Stimulated activated CD4-positive, alpha-beta T cell treated with anti-CD3 and anti-CD28 coated beads, Interleukin-12 subunit alpha, Interleukin-12 subunit beta, amount 100 ng/mL, for 48 hours (primary cell): ENCODE measurements around the gene TPCN1.
"Not testable (repeated sequence)": the region's sequence is repeated elsewhere in the genome, so short reads cannot be mapped to it uniquely, and the experiment has no call there.

Experiments
- DNase-seq, 3 donors: peaks; one replicate each; pipeline ENCODE4 v3.0.0-alpha.2; 2020; ENCODE audit warnings: low read depth in 2 of 3, low spot score in 1 of 3

The TPCN1 gene

DNA sequence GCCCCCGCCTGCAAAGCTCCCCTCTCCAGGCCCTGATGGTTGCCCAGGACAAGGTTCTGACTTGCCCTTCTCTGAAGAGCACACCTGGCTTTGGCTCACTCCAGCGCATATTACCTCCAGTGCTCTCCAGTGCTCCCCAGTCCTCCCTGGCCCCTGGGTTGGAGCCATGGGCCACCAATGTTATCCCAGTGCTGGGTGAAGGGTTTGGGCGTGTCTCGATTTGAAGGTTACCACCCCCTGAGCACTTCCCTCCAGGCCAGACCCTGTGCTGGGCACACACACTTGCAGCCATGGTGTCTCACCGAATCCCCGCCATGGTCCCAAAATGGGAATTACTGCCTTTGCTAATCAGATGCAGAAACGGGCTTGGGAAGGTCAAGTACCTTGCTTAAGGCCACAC, 24.7 kb upstream of the TPCN1 start:
- DNase-seq, result no peak

DNA sequence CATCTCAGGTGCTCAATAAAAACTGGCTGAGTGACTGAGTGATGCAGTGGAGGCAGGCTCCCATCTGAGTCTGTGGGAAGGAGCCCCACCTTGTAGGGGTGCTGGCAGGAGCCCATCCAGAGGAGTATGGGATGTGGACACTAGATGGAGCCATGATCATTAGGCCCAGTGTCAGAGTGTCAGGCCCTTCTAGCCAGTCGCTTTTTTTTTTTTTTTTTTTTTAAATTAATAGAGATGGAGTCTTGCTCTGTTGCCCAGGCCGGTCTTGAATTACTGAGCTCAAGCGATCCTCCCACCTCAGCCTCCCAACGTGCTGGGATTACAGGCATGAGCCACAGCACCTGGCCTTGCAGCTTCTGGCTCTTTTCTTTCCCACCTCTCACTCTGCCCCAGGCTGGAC, 24.3 kb upstream of the TPCN1 start:
- DNase-seq, result peak in 2 of 3 donors; percentile 42 to 55

DNA sequence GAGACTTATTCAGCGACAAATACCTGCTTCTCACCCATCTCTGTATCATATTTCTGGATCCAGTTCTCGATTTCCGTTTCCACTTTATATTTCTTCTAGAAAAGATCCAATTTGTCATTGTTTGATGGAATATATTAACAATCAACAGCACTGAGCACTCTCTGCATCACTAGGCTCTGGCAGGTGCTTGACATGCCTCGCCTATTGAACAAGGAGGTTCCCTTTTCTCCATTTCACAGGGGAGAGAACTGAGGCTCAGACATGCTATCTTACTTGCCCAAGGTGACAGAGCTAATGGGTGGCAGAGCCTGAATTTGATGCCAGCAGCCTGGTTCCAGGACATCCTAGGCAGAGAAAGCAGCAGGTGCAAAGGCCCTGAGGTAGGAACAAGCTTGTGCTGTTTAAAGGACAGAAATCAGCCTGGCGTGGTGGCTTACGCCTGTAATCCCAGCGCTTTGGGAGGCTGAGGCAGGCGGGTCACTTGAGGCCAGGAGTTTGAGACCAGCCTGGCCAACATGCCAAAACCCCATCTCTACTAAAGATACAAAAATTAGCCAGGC, 23.7 kb upstream of the TPCN1 start:
- DNase-seq, result no peak

DNA sequence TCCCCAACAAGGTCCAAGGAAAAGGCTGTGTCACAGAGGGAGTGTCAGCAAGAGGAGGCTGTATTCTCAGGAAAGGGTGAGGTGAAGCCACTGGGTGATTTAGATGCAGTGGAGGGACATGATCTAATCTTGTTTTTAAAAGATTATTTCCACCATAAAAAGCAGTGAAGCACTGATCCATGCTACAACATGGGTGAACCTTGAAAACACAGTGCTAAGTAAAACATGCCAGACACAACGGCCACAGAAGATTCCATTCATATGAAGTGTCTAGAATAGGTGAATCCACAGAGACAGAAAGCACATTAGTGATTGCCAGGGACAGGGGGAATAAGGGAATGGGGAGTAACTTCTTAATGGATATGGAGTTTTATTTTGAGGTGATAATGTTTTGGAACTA, 23.0 kb upstream of the TPCN1 start:
- no peak for DNase-seq

DNA sequence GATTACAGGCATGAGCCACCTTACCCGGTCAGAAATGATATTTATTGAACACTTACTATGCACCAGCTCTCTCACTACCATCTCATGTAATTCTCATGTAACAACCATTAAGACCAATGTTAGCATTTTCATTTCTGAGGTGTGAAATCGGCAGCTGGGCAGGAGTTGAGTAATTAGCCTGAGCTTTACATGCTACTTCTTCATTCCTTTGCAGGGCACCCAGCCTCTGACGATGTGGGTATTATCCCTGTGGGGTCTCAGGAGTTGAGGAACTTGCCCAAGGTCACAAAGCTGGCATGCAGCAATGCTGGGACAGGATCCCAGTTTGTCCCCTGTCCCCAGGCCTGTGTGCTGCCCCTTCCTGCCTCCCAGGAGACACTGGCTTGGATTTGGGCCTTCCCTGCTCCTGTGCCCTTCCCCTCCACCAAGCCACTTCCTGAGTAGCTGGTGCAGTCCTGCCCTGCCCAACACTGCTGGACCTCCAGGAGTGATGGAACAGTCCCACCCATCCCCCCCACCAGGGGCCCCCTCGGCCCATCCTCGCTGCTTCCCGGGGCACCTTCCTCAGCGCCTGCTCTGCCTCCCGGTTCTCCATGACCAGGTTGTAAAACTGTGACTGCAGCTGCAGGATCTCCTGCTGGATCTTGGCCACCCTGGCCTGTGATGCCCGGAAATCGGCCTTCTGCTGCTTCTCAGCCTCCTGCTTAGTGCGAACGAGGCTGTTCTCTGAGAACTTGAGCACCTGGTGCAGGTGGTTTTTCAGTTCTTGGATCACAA, 21.1 kb upstream of the TPCN1 start:
- no peak for DNase-seq

DNA sequence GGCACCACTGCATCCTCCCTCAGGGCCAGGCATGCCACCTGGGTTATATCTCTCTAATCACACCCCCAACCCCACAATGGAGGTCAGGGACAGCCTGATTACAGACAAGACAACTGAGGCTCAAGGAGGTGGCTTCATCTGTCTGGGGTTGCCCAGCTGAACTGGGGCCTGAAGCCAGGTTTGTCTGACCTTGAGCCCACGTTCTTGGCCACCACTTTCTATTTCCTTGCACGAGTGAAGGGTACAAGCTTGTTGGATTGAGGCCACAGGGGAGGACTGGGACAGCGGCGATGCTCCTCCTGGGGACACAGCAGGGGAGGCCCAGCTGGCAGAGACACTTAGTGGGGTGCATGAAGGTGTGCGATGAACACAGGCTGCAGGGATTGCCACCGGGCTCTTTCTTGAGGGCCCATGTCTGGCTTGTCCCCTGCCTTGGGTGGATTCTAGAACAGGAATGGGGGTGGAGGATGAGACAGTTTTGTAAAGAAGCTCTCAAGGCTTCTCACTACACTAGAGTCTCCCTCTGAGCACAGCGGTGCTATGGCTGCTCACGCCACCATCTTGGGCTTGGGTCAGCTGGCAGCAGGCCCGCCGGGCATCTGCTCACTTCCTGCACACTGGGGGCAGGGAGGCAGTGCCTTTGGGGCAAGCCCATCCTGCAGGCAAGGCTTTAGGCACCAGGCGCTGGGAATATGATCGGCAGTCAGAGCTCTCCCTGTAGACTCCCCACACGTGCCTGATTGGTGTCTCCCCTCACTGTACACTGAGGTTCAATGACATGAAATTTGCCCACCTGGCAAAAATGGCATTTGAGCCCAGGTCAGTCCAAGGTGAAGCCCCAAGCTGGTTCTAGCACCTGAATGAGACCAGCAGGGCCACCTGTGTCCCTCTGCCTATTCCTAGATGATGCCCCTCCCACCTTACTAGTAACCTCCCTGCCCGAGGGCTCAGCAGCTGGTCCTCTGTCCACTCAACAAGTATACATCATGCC, 19.8 kb upstream of the TPCN1 start:
- DNase-seq, result no peak

DNA sequence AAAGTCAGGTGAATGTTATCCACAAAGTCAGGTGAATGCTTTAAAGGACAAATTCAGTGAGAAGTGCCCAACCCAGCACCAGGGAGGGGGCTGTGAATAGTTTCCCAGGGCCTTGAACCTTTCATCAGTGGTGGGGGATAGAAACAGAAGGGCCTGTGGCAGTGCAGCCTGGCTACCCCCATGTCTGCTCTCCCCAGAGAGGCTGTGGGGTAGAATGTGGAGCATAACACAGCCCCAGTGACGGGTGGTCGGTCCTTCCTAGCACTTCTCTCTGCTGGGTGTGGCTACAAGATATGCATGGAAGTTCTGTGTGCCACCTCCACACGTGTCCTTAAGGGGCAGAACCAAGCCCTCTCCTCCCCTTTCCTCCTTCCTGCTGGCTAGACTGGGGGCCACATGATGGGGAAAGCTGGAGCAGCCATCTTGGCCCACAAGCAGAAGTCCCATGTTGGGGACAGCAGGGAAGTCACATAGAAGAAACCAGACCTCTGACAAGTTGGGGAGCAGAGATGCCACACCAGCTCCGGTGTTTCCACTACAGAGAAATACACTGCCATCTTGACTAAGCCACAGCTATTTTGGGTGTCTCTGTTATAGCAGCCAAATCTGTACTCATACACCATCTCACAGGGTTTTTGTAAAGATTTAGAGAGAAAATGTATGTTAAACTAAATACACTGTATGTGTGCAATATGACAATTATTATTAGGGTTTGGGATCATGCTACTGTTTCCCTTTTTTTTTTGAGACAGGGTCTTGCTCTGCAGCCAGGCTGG, 18.8 kb upstream of the TPCN1 start:
- no peak for DNase-seq

DNA sequence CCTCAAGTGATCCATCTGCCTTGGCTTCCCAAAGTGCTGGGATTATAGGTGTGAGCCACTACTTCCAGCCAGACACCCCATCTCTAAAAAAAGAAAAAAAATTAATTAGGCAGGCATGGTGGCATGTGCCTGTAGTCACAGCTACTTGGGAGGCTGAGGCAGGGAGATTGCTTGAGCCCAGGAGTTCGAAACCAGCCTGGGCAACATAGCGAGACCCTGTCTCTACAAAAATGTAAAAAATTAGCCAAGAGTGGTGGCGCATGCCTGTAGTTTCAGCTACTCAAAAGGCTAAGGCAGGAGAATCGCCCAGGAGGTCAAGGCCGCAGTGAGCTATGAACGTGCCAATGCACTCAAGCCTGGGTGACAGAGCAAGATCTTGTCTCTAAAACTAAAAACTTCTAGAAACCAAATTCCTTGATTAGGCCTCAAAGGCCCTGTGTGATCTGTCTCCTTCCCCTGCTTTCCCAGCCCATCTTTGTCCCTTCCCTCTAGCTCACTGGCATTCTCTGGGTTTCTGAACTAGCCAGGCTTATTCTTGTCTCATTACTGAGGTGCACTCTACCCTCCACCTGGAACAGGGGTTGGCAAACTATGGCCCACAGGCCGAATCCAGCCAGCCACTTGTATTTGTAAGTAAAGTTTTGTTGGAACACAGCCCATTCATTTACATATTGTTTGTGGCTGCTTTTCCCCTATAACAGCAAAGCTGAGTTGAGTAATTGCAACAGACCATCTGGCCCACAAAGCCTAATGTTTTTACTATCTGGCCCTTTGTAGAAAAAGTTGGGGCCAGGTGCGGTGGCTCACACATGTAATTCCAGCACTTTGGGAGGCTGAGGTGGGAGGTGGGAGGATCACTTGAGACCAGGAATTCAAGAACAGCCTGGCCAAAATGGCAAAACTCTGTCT, 17.2 kb upstream of the TPCN1 start:
- no peak for DNase-seq

DNA sequence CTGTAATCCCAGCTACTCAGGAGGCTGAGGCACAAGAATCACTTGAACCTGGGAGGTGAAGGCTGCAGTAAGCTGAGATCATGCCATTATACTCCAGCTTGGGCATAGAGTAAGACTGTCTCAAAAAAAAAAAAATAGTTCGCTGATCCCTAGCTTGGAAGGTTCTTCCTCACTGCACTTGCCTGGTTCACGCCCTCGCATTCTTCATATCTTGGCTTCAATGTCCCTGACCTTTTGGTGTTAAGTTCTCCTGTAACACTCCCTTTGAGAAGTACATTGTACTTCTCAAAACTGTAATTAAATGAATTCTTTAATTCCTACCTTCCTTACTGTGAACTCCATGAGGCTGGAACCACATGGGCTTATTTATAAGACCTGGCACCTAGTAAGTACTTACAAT, 16.5 kb upstream of the TPCN1 start:
- DNase-seq, result no peak

DNA sequence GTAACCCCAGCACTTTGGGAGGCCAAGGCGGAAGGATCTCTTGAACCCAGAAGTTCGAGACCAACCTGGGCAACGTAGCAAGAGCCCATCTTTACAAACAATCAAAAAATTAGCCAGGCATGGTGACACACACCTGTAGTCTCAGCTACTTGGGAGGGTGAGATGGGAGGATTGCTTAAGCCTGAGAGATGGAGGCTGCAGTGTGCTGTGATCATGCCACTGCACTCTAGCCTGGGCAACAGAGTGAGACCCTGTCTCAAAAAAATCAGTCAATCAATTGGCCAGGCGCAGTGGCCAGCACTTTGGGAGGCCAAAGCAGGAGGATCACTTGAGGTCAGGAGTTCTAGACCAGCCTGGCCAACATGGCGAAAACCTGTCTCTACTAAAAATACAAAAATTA, 14.5 kb upstream of the TPCN1 start:
- DNase-seq, result not testable (repeated sequence)

DNA sequence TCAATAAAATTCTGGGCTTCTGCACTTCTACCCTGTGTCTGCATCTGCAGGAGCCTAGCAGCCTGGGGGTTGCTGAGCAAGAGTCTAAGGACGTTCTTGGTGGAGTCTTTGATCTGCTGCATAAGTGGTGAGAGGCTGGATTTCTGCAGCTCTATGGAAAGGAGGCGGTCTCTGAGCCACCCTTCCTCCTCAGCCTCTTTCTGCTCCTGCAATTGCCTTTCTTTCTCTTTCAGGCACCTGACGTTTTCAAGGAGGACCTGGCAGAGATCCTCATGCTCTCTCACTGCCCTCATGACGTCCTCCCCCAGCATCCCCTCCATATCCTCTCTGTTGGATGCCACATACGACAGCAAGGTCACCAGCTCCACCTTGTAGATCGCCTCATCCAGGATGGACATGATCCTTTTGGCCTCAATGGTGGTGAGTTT, 13.6 kb upstream of the TPCN1 start:
- no peak for DNase-seq

DNA sequence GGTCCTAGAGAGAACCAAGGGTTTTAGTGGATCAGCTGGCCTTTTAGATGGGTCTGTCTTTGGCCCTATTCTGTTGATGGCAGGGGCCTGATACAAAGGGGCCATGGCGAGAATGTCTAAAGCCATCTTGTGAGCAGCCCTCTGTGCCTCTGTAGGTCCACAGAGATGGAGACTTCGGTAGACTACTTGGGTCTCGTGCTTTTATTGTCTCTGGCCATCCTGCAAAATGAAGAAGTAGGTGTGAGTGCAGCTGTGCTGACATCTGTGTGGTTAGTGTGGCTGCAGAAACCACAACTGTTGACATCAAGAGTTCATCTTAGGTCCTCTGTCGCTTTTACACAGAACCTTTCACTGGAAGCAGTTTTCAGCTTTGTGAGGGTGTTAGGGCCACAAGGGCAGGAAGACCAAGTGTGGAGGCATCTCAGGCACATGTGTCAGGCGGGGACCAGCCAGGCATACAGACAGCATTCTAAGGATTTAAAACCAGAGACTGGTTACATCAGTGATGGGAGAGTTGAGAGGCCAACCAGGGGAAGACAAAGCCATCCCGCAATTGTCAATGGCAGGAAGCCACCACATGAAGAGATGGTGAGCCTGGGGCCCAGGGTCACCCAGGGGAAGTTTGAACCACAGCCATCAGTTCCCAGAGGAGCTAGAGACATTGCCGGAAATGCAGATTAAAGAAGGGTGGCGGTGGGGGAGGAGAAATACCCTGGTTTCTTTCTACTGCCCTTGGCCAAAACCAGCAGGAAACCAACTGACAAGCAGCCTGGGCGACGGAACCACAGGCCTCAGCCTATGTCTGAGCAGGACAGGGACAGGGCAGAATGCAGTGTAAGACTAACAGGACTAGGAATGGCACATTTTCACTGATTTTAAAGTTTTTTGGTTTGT, 13.0 kb upstream of the TPCN1 start:
- DNase-seq, result peak in 2 of 3 donors; percentile 42 to 65

DNA sequence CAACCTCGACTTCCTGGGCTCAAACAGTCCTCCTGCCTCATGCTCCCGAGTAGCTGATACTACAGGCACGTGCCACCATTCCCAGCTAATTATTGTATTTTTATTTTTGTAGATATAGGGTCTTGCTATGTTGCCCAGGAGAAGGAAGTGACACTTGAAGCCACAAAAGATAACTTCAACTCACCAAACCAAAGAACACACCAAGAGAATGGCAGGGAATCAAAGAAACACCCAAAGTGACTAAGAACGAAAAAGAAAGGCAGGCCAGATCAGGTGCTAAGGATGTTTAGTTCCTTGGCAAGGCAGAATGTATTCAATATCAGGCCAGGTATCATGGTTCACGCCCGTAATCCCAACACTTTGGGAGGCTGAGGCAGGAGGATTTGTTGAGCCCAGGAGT, 10.1 kb upstream of the TPCN1 start:
- no peak for DNase-seq

DNA sequence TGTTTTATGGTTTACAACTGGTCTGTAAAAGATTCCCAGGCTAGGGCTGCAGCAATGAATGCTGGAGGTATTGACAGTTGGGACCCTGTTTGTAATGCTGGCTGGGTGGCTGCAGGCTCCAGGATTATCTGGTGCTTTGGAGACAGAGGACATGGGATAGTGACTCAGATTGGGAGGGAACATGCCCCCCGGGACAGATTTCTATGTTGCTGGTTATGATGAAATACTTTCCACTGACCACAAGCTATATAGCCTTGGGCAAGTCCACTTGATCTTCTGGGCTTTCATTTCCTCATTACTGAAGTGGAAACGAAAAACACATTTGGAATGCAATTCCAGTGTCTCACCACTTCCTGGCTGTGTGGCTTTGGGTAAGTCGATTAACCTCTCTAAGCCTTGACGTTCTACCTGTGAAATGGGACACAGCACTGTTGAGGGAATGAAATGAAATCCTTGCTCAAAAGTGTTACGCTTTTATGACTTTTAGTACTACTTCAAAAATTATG, 6.3 kb upstream of the TPCN1 start:
- DNase-seq, result no peak

DNA sequence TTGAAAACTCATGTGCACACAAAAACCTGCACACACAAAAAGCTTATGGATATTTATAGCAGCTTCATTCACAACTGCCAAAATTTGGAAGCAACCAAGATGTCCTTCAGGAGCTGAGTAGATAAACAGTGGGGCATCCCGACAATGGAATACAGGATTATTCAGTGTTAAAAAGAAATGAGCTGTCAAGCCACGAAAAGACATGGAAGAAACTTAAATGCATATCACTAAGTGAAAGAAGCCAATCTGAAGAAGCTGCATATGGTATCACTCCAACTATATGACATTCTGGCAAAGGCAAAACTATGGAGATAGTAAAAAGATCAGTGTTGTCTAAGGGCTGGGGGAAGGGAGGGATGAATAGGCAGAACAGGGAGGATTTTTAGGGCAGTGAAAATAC, 5.2 kb upstream of the TPCN1 start:
- no peak for DNase-seq

DNA sequence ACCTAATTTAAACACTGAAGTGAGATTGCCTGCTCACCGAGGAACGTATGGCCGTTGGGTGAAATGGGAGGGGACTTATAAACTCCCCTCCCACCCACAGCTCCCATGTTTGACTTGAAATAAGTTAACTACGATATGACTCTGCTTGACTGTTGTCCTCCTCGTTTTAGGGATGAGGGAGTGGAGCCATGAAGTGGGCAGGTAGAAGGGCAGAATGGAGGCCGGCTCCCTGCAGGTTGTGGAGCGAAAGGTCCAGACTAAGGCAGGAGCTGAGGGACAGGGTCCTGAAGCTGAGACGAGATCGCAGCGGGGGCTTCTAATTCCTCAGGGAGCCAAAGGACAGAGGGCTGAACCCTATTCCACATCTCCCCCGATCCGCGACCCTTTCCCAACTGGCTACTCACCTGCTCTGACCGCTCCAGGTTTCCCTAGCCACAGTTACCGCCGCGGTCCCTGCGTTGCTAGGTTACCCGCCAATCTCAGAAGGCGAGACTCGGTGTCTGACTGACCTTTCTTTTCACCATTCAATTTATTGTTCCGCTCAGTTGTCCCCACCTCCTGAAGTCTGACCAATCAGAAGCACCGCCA, 577 bp upstream of the TPCN1 start:
- no peak for DNase-seq

DNA sequence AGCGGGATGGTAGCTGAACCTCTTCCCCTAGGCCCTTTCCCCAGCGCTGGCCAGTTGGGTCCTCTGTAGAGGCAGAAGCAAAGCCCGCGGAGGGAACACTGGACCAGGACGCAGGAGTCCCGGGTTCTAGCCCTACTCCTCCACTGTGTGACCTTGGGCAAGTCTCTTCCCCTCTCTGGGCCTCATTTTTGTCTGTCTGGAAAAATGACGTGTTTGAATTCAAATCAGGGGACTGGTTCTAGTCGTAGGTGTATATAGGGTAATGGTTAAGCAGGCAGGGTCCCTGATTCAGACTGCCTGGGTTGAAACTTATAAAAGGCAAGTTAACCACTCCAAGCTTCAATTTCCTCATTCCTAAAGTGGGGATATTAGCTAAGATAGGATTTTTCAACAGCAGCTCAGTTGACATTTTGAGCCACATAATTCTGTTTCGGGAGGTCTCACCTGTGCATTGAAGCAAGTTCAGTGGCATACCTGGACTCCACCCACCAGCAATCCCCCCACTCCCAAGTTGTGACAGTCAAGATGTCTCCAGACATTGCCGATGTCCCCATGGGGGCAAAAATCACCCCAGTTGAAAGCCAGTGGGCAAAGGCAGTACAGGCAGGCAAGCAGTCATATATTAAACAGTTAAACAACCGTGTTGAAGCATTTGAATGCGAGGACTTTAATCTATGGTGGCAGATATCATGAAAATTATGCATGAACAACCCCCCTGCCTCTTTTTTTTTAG, 899 bp downstream of the TPCN1 start:
- no peak for DNase-seq
